ENCODE data around the gene CEACAM1.

CEACAM1 gene

DNA sequence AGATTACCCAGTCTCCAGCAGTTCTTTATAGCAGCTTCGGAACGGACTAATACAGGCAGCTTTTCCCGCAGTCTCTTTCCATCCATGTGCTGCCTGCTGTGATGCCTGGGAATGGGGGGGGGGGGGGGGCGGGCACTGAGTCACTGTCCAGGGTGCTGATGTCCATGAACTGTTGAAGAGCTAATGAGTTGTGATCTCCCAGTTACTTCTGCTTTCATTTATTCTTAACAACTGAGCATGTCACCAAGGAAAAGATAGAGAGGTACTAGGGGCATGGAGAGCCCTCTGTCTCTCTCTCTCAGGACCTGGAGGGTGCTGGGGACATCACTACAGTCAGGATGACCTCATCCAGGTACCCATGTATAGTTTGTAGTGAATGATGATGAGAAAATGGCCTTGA lies 20.3 kb upstream of the CEACAM1 start:
- no peak for DNase-seq (ENCODE audit: low spot score)
- TF ChIP-seq, protein P1, sequence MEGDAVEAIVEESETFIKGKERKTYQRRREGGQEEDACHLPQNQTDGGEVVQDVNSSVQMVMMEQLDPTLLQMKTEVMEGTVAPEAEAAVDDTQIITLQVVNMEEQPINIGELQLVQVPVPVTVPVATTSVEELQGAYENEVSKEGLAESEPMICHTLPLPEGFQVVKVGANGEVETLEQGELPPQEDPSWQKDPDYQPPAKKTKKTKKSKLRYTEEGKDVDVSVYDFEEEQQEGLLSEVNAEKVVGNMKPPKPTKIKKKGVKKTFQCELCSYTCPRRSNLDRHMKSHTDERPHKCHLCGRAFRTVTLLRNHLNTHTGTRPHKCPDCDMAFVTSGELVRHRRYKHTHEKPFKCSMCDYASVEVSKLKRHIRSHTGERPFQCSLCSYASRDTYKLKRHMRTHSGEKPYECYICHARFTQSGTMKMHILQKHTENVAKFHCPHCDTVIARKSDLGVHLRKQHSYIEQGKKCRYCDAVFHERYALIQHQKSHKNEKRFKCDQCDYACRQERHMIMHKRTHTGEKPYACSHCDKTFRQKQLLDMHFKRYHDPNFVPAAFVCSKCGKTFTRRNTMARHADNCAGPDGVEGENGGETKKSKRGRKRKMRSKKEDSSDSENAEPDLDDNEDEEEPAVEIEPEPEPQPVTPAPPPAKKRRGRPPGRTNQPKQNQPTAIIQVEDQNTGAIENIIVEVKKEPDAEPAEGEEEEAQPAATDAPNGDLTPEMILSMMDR (IDR thresholded peaks at IDR 0.05; ENCODE audit: borderline replicate concordance, control extremely low read depth, extremely low read depth, insufficient read depth, missing control alignments): no peak
- in situ Hi-C loops (cut with MboI; ENCODE audit: low sequenced_read_pairs, unreplicated experiment): no loop called here

GRCh38 chr19:42547929-42548328 lies 19.6 kb upstream of the CEACAM1 start:
- in situ Hi-C loops (cut with MboI; ENCODE audit: low sequenced_read_pairs, unreplicated experiment): no loop called here
- DNase-seq (ENCODE audit: low spot score): no peak
- TF ChIP-seq, protein P1 (IDR thresholded peaks at IDR 0.05; ENCODE audit: borderline replicate concordance, control extremely low read depth, extremely low read depth, insufficient read depth, missing control alignments): no peak

DNA sequence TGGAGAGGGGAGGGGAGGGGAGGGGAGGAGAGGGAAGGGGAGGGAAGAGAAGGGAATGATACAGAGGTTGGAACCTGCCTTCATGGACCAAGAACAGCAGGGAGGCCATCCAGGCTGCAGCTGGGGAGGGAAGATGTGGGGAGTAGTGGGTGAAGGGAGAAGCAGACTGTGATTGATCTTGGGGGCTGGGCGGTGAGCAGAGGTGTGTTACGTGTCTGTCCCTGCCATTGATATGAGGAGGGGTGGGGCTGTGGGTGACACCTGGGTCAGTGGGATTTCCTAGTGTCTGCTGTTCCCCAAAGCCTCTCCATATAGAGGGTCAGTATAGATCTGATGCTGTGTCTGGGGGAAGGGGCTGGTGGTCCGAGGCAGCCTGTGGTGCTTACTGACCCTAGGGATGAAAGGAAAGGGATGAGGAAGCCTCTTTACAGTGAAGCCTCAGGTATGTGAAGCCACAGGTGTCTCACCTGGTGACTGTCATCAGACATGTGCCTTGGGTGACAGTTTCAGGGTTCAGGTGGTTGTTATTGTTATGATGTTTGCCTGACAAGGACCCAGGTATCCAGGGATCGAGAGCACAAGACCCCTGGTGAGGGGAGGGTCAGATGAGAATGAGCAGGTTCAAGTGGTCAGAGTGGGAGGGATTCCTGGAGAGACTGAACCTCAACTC lies 18.7 kb upstream of the CEACAM1 start:
- in situ Hi-C loops (cut with MboI; ENCODE audit: low sequenced_read_pairs, unreplicated experiment): no loop called here
- TF ChIP-seq, protein P1 (IDR thresholded peaks at IDR 0.05; ENCODE audit: borderline replicate concordance, control extremely low read depth, extremely low read depth, insufficient read depth, missing control alignments): no peak
- no peak for DNase-seq (ENCODE audit: low spot score)

GRCh38 chr19:42544146-42544545 lies 15.9 kb upstream of the CEACAM1 start:
- in situ Hi-C loops (cut with MboI; ENCODE audit: low sequenced_read_pairs, unreplicated experiment): no loop called here
- DNase-seq (ENCODE audit: low spot score): no peak
- TF ChIP-seq, protein P1 (IDR thresholded peaks at IDR 0.05; ENCODE audit: borderline replicate concordance, control extremely low read depth, extremely low read depth, insufficient read depth, missing control alignments): no peak

DNA sequence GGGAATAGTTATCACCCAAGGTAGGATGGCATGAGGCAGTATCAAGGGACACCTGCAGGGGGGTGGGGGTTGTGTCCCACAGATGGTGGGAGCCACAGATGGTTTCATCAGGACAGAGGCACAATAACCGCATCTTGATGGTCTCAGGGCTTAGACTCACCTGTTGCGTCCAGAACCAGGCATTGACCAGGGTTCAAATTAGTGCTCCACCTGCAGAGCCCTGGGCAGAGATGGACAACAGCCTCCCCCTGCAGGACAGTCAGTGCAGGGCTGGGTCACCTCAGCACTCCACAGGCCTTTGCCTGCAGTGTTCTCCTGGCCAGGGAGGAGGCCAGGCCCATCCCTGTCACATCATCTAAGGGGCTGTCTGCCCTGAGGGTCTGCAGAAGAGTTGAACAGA lies 14.5 kb upstream of the CEACAM1 start:
- no peak for DNase-seq (ENCODE audit: low spot score)
- in situ Hi-C loops (cut with MboI; ENCODE audit: low sequenced_read_pairs, unreplicated experiment): no loop called here
- TF ChIP-seq, protein P1 (IDR thresholded peaks at IDR 0.05; ENCODE audit: borderline replicate concordance, control extremely low read depth, extremely low read depth, insufficient read depth, missing control alignments): no peak

DNA sequence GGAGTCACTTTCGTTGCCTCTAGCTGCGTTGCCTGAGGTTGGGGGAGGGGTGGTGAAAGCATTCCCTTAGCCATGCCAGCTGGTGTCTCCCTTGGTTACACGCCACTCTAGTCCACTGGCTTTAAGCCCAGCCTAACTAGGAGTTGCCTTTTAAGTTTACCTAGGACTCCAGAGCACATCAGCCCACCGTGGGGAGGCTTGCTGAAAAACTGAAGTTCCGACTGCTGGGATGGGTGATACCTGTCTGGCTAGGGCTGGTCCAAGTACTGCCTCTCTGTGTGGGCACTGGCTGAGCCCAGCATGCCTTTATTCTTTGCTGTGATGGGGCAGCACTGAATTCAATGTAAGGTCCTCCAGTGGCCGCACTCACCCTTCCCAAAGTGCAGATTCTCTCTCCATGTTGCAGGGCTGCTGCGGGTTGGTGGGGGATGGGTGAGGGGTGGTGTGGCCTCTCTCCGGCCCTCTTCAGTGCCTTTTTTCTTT lies 11.8 kb upstream of the CEACAM1 start:
- DNase-seq (ENCODE audit: low spot score): no peak
- in situ Hi-C loops (cut with MboI; ENCODE audit: low sequenced_read_pairs, unreplicated experiment): no loop called here
- TF ChIP-seq, protein P1 (IDR thresholded peaks at IDR 0.05; ENCODE audit: borderline replicate concordance, control extremely low read depth, extremely low read depth, insufficient read depth, missing control alignments): no peak

Data from GM13976 (cell line).